Mesenchymal stem cell (in vitro differentiated cells and primary cell): Measurements from ENCODE around the gene PRKG1.

Experiments used
- DNase-seq: peaks from one replicate; pipeline ENCODE4 v3.0.0-alpha.2; 2013
- H2AFZ ChIP-seq: one replicate; pipeline ENCODE4 v1.6.1; 2013; ENCODE audit warnings: low read depth, mild to moderate bottlenecking, control low read depth, inconsistent platforms, low read length, moderate library complexity
- H2AK5ac ChIP-seq: 2 replicates; pipeline ENCODE4 v1.6.1; 2013; ENCODE audit warnings: low read length, moderate library complexity, mild to moderate bottlenecking, inconsistent platforms; ENCODE audit not compliant: severe bottlenecking
- H2BK120ac ChIP-seq: one replicate; pipeline ENCODE4 v1.6.1; 2013; ENCODE audit warnings: low read depth, mild to moderate bottlenecking, inconsistent platforms, low read length, moderate library complexity
- H2BK12ac ChIP-seq, 2 experiments: one replicate each; pipeline ENCODE4 v1.6.1; 2013; ENCODE audit warnings: inconsistent platforms in 2 of 2, low read length in 2 of 2, mild to moderate bottlenecking in 2 of 2, moderate library complexity in 2 of 2, control low read depth in 1 of 2
- H2BK15ac ChIP-seq: one replicate; pipeline ENCODE4 v1.6.1; 2013; ENCODE audit warnings: mild to moderate bottlenecking, low read depth, inconsistent platforms; ENCODE audit not compliant: poor library complexity, severe bottlenecking
- H2BK5ac ChIP-seq: 2 replicates; pipeline ENCODE4 v1.6.1; 2013; ENCODE audit warnings: low read depth, mild to moderate bottlenecking, low read length, control low read depth, inconsistent platforms; ENCODE audit not compliant: poor library complexity, severe bottlenecking
- H3K14ac ChIP-seq, 2 experiments: one replicate each; pipeline ENCODE4 v1.6.1; 2013; ENCODE audit warnings: inconsistent platforms in 2 of 2, low read length in 2 of 2, control low read depth in 1 of 2, mild to moderate bottlenecking in 1 of 2, moderate library complexity in 1 of 2
- H3K18ac ChIP-seq, 2 experiments: one replicate each; pipeline ENCODE4 v1.6.1; 2013; ENCODE audit warnings: inconsistent platforms in 2 of 2, low read length in 2 of 2, control low read depth in 1 of 2, low read depth in 1 of 2, mild to moderate bottlenecking in 1 of 2
- H3K23ac ChIP-seq, 2 experiments: one replicate each; pipeline ENCODE4 v1.6.1; 2013; ENCODE audit warnings: inconsistent platforms in 2 of 2, low read length in 2 of 2, mild to moderate bottlenecking in 2 of 2, moderate library complexity in 2 of 2, control low read depth in 1 of 2
- H3K27ac ChIP-seq: 2 replicates; pipeline ENCODE4 v1.5.1; 2013; ENCODE audit warnings: mild to moderate bottlenecking, moderate library complexity, low read length, control low read depth, inconsistent platforms; ENCODE audit not compliant: poor library complexity, severe bottlenecking
- H3K27me3 ChIP-seq, 2 experiments: 2 replicates each; pipeline versions ENCODE4 v1.6.1 to v1.7.0; 2013; ENCODE audit warnings: low read length in 2 of 2, mild to moderate bottlenecking in 2 of 2, moderate library complexity in 2 of 2, control low read depth in 1 of 2, inconsistent platforms in 1 of 2; ENCODE audit not compliant: control insufficient read depth in 1 of 2, insufficient read depth in 1 of 2
- H3K36me3 ChIP-seq, 2 experiments: 2 replicates each; pipeline versions ENCODE4 v1.6.1 to v1.7.0; 2013; ENCODE audit warnings: low read length in 2 of 2, control low read depth in 1 of 2, inconsistent platforms in 1 of 2, low read depth in 1 of 2, mild to moderate bottlenecking in 1 of 2; ENCODE audit not compliant: insufficient read depth in 2 of 2, control insufficient read depth in 1 of 2
- H3K4ac ChIP-seq, 2 experiments: one replicate each; pipeline ENCODE4 v1.6.1; 2013; ENCODE audit warnings: inconsistent platforms in 2 of 2, low read length in 2 of 2, mild to moderate bottlenecking in 2 of 2, moderate library complexity in 2 of 2, control low read depth in 1 of 2, low read depth in 1 of 2
- H3K4me1 ChIP-seq: 2 replicates; pipeline ENCODE4 v1.6.1; 2013; ENCODE audit warnings: low read depth, low read length, control low read depth; ENCODE audit not compliant: control insufficient read depth, insufficient read depth
- H3K4me2 ChIP-seq: 2 replicates; pipeline ENCODE4 v1.6.1; 2013; ENCODE audit warnings: low read length, mild to moderate bottlenecking, inconsistent platforms; ENCODE audit not compliant: poor library complexity, severe bottlenecking
- H3K4me3 ChIP-seq, 2 experiments: 2 replicates each; pipeline versions ENCODE4 v1.5.1 to v1.7.0; 2013; ENCODE audit warnings: low read length in 2 of 2, mild to moderate bottlenecking in 2 of 2, control low read depth in 1 of 2, low read depth in 1 of 2; ENCODE audit not compliant: insufficient read depth in 1 of 2
- H3K79me1 ChIP-seq: replicated peaks from 2 replicates; pipeline ENCODE4 v1.6.1; 2013; ENCODE audit warnings: mild to moderate bottlenecking, control low read depth, low read length, inconsistent platforms; ENCODE audit not compliant: poor library complexity, severe bottlenecking
- H3K9ac ChIP-seq: 2 replicates; pipeline ENCODE4 v1.7.0; 2013; ENCODE audit warnings: mild to moderate bottlenecking, low read length, moderate library complexity
- H3K9me3 ChIP-seq: 2 replicates; pipeline ENCODE4 v1.7.0; 2013; ENCODE audit warnings: mild to moderate bottlenecking, low read length; ENCODE audit not compliant: control insufficient read depth
- H4K8ac ChIP-seq: one replicate; pipeline ENCODE4 v1.6.1; 2013; ENCODE audit warnings: inconsistent platforms, mild to moderate bottlenecking, low read length, moderate library complexity
- H4K91ac ChIP-seq: one replicate; pipeline ENCODE4 v1.6.1; 2013; ENCODE audit warnings: mild to moderate bottlenecking, low read length, inconsistent platforms
- WGBS: methylation state at CpG from one replicate; pipeline ENCODE4 v1.1.7; 2013; ENCODE audit warnings: mixed read lengths; 5-methylcytosine and 5-hydroxymethylcytosine counted together

Gene PRKG1

DNA sequence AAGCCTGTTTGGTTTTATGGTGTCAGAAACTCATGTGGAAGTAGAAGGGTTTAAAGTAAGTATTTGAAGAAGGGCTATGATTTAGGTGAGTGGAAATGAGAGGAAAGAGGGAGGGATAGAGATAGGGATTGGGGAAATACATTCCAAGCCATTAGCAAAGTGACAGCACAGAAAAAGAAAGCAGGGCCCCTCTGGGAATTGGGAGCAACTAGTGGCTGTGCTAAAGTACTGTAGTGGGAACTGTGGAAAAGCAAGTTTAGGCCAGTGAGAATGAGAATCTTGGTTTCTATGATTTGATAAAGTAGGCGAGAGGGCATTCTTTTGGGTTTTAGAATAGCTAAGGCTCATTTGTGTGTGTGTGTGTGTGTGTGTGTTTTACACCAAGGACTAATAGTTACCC, 5.0 kb downstream of the PRKG1 start:
- H3K18ac ChIP-seq, result no peak overlapping the region
- no peaks in the 10 kb centered on the region for H3K36me3 ChIP-seq
- no peak overlapping the region for H3K4me3 ChIP-seq
- H3K9ac ChIP-seq, result no peak overlapping the region
- no peak overlapping the region for H2BK15ac ChIP-seq
- no CpG with 5 or more reads among the region's 1 CpG for WGBS
- H2AFZ ChIP-seq, result no peak overlapping the region
- no peak overlapping the region for H2BK12ac ChIP-seq
- no peak overlapping the region for H3K23ac ChIP-seq
- H3K27ac ChIP-seq, result no peak overlapping the region
- H3K14ac ChIP-seq, result no peak overlapping the region
- H4K8ac ChIP-seq, result no peak overlapping the region
- DNase-seq, result no peak
- H3K79me1 ChIP-seq, result no peaks in the 10 kb centered on the region
- H3K27me3 ChIP-seq, result peaks cover 0 to 6% of the 10 kb centered on the region in 2 experiments
- peaks cover 8% of the 10 kb centered on the region for H3K4me1 ChIP-seq
- H4K91ac ChIP-seq, result no peak overlapping the region
- no peaks in the 10 kb centered on the region for H3K9me3 ChIP-seq
- no peak overlapping the region for H3K4me2 ChIP-seq
- H2AK5ac ChIP-seq, result no peak overlapping the region
- no peak overlapping the region for H3K4ac ChIP-seq
- no peak overlapping the region for H2BK120ac ChIP-seq
- no peak overlapping the region for H2BK5ac ChIP-seq

DNA sequence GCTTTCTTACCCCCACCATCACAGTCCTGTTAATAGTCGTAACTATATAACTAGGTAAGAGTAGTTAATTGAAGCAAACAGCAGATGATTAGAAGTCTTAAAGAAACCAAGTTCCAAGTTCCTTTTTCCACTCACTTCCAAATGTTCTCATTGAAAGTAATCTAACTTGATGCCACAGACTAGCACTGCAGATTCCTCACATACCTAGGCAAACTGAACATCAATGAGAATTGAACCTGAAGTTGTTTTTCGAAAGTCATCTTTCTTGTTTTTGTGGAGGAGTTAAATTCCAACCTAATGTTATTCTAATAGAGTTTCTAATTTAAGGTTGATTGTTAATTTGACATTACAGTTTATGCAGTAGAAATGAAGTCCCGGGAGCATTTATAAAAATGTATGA, 5.5 kb downstream of the PRKG1 start:
- no peaks in the 10 kb centered on the region for H3K36me3 ChIP-seq
- peaks cover 6% of the 10 kb centered on the region for H3K4me1 ChIP-seq
- no peak overlapping the region for H2AFZ ChIP-seq
- no peak overlapping the region for H3K14ac ChIP-seq
- H3K27ac ChIP-seq, result no peak overlapping the region
- H3K79me1 ChIP-seq, result no peaks in the 10 kb centered on the region
- no peak overlapping the region for H2BK5ac ChIP-seq
- no peak overlapping the region for H2BK12ac ChIP-seq
- no peaks in the 10 kb centered on the region for H3K9me3 ChIP-seq
- no peak overlapping the region for H4K8ac ChIP-seq
- no peak overlapping the region for H2AK5ac ChIP-seq
- no peak overlapping the region for H3K4ac ChIP-seq
- WGBS, result 100% methylated on average over 1 of the region's 3 CpGs
- H2BK120ac ChIP-seq, result no peak overlapping the region
- H4K91ac ChIP-seq, result no peak overlapping the region
- no peak overlapping the region for H3K18ac ChIP-seq
- H3K4me2 ChIP-seq, result no peak overlapping the region
- H3K4me3 ChIP-seq, result no peak overlapping the region
- H2BK15ac ChIP-seq, result no peak overlapping the region
- no peak overlapping the region for H3K23ac ChIP-seq
- DNase-seq, result no peak
- H3K9ac ChIP-seq, result no peak overlapping the region
- peaks cover 0 to 5% of the 10 kb centered on the region in 2 experiments for H3K27me3 ChIP-seq

DNA sequence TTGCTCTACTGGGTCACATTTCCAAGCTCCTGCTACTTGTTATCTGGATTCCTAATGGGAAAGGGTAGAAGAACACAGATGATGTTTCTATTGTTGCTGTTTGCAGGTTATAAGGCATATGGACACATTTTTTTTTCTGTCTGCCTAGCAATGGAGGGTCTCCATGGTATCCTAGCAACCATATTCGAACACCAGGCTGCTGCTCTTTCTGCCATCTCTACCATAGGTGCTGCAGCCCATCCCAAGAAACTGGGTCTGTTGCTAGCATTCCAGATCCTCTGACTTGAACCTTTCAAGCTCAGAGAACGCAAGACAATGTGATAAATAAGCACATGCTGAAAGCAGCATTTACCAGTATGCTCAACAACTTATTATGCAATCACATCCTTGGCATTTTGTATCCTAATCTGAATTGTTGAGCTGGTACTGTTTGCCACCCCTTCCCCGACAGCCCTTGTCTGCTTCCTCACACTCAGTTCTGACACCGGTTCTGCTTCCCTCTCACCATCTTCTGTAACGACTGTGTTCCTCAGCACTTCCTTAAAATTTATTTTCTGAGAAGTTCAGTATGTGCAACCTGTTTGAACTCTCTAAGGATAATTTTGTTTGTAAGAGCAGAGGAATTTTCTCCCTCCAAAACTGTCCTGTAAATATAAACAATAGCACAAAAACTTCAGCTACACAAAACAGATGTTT, 6.2 kb downstream of the PRKG1 start:
- no peak for DNase-seq
- Histone ChIP-seq H2BK120ac (no peak overlapping the region), H3K23ac (no peak overlapping the region), H3K36me3 (no peaks in the 10 kb centered on the region), H3K18ac (no peak overlapping the region), H2BK15ac (no peak overlapping the region), H4K8ac (no peak overlapping the region), H3K4ac (no peak overlapping the region), H2AFZ (no peak overlapping the region), H3K4me2 (no peak overlapping the region), H3K27me3 (no peaks in the 10 kb centered on the region), H3K27ac (no peak overlapping the region), H3K9ac (no peak overlapping the region), H2BK12ac (no peak overlapping the region), H3K4me3 (no peak overlapping the region), H3K79me1 (no peaks in the 10 kb centered on the region), H3K9me3 (no peaks in the 10 kb centered on the region), H3K14ac (no peak overlapping the region), H2AK5ac (no peak overlapping the region), H3K4me1 (peaks cover 5% of the 10 kb centered on the region), H4K91ac (no peak overlapping the region), H2BK5ac (no peak overlapping the region)
- 82% methylated on average over 5 of the region's 5 CpGs for WGBS

DNA sequence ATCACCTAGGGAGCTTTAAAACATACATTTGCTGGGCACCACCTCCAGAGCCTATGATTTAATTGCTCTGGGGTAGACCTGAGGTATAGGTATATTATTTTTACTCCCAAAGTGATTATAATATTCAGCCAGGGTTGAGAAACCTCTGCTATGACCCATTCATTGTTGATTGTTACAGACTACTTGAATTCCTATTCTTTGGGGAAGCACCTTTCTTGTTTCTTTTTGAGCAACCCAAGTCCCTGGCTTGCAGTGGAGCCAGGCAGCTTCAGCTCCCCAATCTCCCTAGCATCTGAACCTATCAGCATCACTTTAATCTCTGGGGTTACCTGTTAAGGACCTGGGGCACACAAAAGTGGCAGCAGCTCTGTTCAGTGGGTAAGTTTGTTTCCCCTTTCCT, 8.6 kb downstream of the PRKG1 start:
- Histone ChIP-seq H2BK12ac (no peak overlapping the region), H3K27ac (no peak overlapping the region), H3K4me1 (peaks cover 5% of the 10 kb centered on the region), H3K79me1 (no peaks in the 10 kb centered on the region), H2BK15ac (no peak overlapping the region), H3K27me3 (no peaks in the 10 kb centered on the region), H2AK5ac (no peak overlapping the region), H2BK5ac (no peak overlapping the region), H3K9me3 (no peaks in the 10 kb centered on the region), H3K18ac (peak overlapping the region in 1 of 2 experiments; percentile 28), H3K4ac (no peak overlapping the region), H4K91ac (no peak overlapping the region), H3K23ac (no peak overlapping the region), H3K36me3 (no peaks in the 10 kb centered on the region), H2BK120ac (no peak overlapping the region), H3K9ac (no peak overlapping the region), H3K4me2 (no peak overlapping the region), H2AFZ (no peak overlapping the region), H3K14ac (no peak overlapping the region), H3K4me3 (no peak overlapping the region), H4K8ac (no peak overlapping the region)
- DNase-seq, result no peak
